ENCODE measurements around the gene TMEM196. TPM values are rescaled to one million over a fixed set of nuclear protein-coding genes. Genes with fewer than 3 reads are reported as not detected.
"Not testable (repeated sequence)": the region's sequence is repeated elsewhere in the genome, so short reads cannot be mapped to it uniquely, and the experiment has no call there.

Gene TMEM196
- total RNA-seq, 1 donor from 2014 or later, result not detected

GRCh38 chr7:19696926-19697325 lies 76.5 kb downstream of the TMEM196 start:
- peaks cover 7% of the 10 kb centered on the region for H3K79me2 ChIP-seq (ENCODE audit: low read depth)
- H3K27ac Mint-ChIP-seq, result no peak overlapping the region
- no peaks in the 10 kb centered on the region for H3F3A ChIP-seq (ENCODE audit: low read depth)
- no peak for DNase-seq (ENCODE audit: low spot score)
- no peak overlapping the region for H3K4me2 ChIP-seq
- TF ChIP-seq CTCF (IDR thresholded peaks at IDR 0.05) (no peak), EZH2phosphoT487 (IDR thresholded peaks at IDR 0.05) (no peak), EZH2 (IDR thresholded peaks at IDR 0.05) (no peak)
- H3K9me3 ChIP-seq (ENCODE audit: low read depth), result no peaks in the 10 kb centered on the region
- no peak overlapping the region for H3K4me3 ChIP-seq
- no peak overlapping the region for H3K27ac ChIP-seq
- no peaks in the 10 kb centered on the region for H3K27me3 ChIP-seq
- no peaks in the 10 kb centered on the region for H3K27me3 Mint-ChIP-seq (ENCODE audit: insufficient read depth, low read depth)
- no peak overlapping the region for H3K9ac ChIP-seq
- H3K36me3 Mint-ChIP-seq, result peaks cover 14% of the 10 kb centered on the region
- H2AFZ ChIP-seq (replicated peaks), result no peak overlapping the region
- H4K20me1 ChIP-seq (ENCODE audit: low read depth), result no peaks in the 10 kb centered on the region
- no peaks in the 10 kb centered on the region for H3K4me1 Mint-ChIP-seq
- H3K36me3 ChIP-seq, result no peaks in the 10 kb centered on the region
- H3K4me3 Mint-ChIP-seq, result no peak overlapping the region
- H3K4me1 ChIP-seq, result no peaks in the 10 kb centered on the region
- no peaks in the 10 kb centered on the region for H3K9me3 Mint-ChIP-seq

GRCh38 chr7:19692111-19692828 lies 81.1 kb downstream of the TMEM196 start:
- no peaks in the 10 kb centered on the region for H3K36me3 ChIP-seq
- no peak overlapping the region for H3K4me3 ChIP-seq
- no peaks in the 10 kb centered on the region for H3K79me2 ChIP-seq (ENCODE audit: low read depth)
- H3F3A ChIP-seq (ENCODE audit: low read depth), result no peaks in the 10 kb centered on the region
- no peak overlapping the region for H3K9ac ChIP-seq
- no peaks in the 10 kb centered on the region for H3K4me1 ChIP-seq
- DNase-seq (ENCODE audit: low spot score), result no peak
- no peak overlapping the region for H3K27ac Mint-ChIP-seq
- no peaks in the 10 kb centered on the region for H4K20me1 ChIP-seq (ENCODE audit: low read depth)
- H3K4me2 ChIP-seq, result no peak overlapping the region
- H2AFZ ChIP-seq (replicated peaks), result no peak overlapping the region
- H3K27ac ChIP-seq, result no peak overlapping the region
- H3K4me1 Mint-ChIP-seq, result peaks cover 2% of the 10 kb centered on the region
- H3K36me3 Mint-ChIP-seq, result peaks cover under 1% of the 10 kb centered on the region
- no peaks in the 10 kb centered on the region for H3K27me3 Mint-ChIP-seq (ENCODE audit: insufficient read depth, low read depth)
- H3K9me3 ChIP-seq (ENCODE audit: low read depth), result no peaks in the 10 kb centered on the region
- no peak overlapping the region for H3K4me3 Mint-ChIP-seq
- H3K9me3 Mint-ChIP-seq, result no peaks in the 10 kb centered on the region
- no peaks in the 10 kb centered on the region for H3K27me3 ChIP-seq
- TF ChIP-seq CTCF (IDR thresholded peaks at IDR 0.05), result no peak

GRCh38 chr7:19690736-19691135 lies 82.7 kb downstream of the TMEM196 start:
- H2AFZ ChIP-seq (replicated peaks), result no peak overlapping the region
- H3K27ac ChIP-seq, result no peak overlapping the region
- H3K9me3 ChIP-seq (ENCODE audit: low read depth), result no peaks in the 10 kb centered on the region
- H3K36me3 Mint-ChIP-seq, result no peaks in the 10 kb centered on the region
- H3K4me2 ChIP-seq, result no peak overlapping the region
- peaks cover 2% of the 10 kb centered on the region for H3K4me1 Mint-ChIP-seq
- no peaks in the 10 kb centered on the region for H3K36me3 ChIP-seq
- no peaks in the 10 kb centered on the region for H3K79me2 ChIP-seq (ENCODE audit: low read depth)
- no peak for DNase-seq (ENCODE audit: low spot score)
- no peak overlapping the region for H3K9ac ChIP-seq
- TF ChIP-seq EZH2phosphoT487 (IDR thresholded peaks at IDR 0.05) (no peak), CTCF (IDR thresholded peaks at IDR 0.05) (no peak), EZH2 (IDR thresholded peaks at IDR 0.05) (no peak)
- H3K27me3 ChIP-seq, result no peaks in the 10 kb centered on the region
- no peaks in the 10 kb centered on the region for H3K4me1 ChIP-seq
- H3K27me3 Mint-ChIP-seq (ENCODE audit: insufficient read depth, low read depth), result no peaks in the 10 kb centered on the region
- H3K9me3 Mint-ChIP-seq, result no peaks in the 10 kb centered on the region
- no peak overlapping the region for H3K4me3 ChIP-seq
- no peak overlapping the region for H3K4me3 Mint-ChIP-seq
- H4K20me1 ChIP-seq (ENCODE audit: low read depth), result no peaks in the 10 kb centered on the region
- H3F3A ChIP-seq (ENCODE audit: low read depth), result no peaks in the 10 kb centered on the region
- no peak overlapping the region for H3K27ac Mint-ChIP-seq

GRCh38 chr7:19689130-19689529 lies 84.3 kb downstream of the TMEM196 start:
- H3K9ac ChIP-seq; H3F3A ChIP-seq (ENCODE audit: low read depth); H3K27me3 ChIP-seq; H3K9me3 Mint-ChIP-seq; H3K79me2 ChIP-seq (ENCODE audit: low read depth); H3K36me3 Mint-ChIP-seq; H3K27ac ChIP-seq; H3K36me3 ChIP-seq; H3K9me3 ChIP-seq (ENCODE audit: low read depth); H3K4me1 ChIP-seq; H3K4me3 Mint-ChIP-seq; H3K4me3 ChIP-seq; H4K20me1 ChIP-seq (ENCODE audit: low read depth); H3K27me3 Mint-ChIP-seq (ENCODE audit: insufficient read depth, low read depth); DNase-seq (ENCODE audit: low spot score); H3K4me1 Mint-ChIP-seq; H3K27ac Mint-ChIP-seq: not testable (repeated sequence)
- peak overlapping the region; percentile 76 for H2AFZ ChIP-seq (replicated peaks)
- peak overlapping the region; percentile 64 for H3K4me2 ChIP-seq

Data from neural progenitor cell (in vitro differentiated cells).